GM20000 (cell line): ENCODE measurements around the gene SLC38A10.

Experiments
- DNase-seq: peaks from one replicate; pipeline ENCODE4 v3.0.0; 2012; ENCODE audit warnings: low spot score
- TF ChIP-seq, protein P1 (sequence below): IDR thresholded peaks from 2 replicates; pipeline ENCODE4 v1.5.1; 2012; ENCODE audit warnings: mild to moderate bottlenecking, control low read depth; ENCODE audit errors: extremely low read depth, missing control alignments

The SLC38A10 gene

DNA sequence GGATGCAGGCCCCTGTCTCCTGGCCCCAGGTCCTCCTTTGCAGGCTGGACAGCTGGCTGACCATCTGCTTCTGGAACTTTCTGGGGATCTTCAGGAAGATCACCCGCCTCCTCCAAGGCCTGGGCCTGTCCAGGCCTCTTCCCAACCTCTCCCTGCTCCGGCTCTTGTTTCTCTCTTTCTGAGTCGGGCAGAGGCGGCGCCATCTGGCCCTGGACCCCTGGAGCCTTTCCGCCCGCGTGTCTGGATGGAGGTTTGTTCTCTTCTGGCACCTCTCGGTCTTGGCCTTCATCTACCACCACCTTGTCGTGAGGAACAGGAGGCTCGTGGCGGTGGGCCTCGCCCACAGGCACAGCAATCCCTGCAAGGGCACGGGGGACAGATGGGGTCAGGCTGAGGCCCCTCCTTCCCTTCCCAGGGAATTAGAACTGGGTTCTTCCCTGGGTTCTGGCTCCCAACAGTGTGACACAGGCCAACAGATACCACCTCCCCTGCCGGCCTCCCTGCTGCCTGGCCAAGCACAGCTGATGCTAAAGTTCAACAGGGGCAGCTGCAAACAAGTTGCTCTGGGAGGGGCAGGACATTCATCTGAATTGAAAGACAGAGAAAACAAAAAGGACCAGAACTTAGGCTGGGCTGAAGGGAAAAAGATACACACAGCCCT lies 42.7 kb downstream of the SLC38A10 start:
- TF ChIP-seq, protein P1, sequence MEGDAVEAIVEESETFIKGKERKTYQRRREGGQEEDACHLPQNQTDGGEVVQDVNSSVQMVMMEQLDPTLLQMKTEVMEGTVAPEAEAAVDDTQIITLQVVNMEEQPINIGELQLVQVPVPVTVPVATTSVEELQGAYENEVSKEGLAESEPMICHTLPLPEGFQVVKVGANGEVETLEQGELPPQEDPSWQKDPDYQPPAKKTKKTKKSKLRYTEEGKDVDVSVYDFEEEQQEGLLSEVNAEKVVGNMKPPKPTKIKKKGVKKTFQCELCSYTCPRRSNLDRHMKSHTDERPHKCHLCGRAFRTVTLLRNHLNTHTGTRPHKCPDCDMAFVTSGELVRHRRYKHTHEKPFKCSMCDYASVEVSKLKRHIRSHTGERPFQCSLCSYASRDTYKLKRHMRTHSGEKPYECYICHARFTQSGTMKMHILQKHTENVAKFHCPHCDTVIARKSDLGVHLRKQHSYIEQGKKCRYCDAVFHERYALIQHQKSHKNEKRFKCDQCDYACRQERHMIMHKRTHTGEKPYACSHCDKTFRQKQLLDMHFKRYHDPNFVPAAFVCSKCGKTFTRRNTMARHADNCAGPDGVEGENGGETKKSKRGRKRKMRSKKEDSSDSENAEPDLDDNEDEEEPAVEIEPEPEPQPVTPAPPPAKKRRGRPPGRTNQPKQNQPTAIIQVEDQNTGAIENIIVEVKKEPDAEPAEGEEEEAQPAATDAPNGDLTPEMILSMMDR, result no peak
- no peak for DNase-seq

DNA sequence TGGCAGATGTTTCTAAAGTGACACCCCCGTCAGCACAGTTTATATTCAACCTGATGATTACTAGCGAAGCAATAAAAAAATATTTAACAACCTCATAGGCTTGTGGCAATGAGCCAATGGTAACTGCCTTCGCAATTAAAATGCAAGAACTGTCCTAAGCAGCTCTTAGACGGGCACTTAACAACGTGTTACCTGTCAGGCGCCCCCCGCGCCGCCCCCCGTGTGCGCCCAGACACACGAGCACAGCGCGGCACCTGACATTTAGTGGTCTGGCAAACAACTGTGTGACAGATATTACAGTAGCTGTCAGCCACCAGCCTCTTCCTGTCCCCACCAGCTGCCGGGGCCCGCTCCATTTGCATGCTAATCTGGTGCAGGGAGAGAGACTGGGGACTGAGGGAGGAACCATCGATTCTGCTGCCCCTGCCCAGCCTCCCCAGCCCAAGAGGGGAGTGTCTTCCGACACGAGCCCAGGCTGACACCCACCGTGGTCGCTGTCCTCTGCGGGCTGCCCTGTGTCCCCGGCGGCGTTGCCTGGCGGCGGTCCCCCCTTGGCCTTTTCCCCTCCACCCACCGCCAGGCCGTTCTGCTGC lies 43.3 kb downstream of the SLC38A10 start:
- TF ChIP-seq, protein P1, result no peak
- DNase-seq, result no peak

DNA sequence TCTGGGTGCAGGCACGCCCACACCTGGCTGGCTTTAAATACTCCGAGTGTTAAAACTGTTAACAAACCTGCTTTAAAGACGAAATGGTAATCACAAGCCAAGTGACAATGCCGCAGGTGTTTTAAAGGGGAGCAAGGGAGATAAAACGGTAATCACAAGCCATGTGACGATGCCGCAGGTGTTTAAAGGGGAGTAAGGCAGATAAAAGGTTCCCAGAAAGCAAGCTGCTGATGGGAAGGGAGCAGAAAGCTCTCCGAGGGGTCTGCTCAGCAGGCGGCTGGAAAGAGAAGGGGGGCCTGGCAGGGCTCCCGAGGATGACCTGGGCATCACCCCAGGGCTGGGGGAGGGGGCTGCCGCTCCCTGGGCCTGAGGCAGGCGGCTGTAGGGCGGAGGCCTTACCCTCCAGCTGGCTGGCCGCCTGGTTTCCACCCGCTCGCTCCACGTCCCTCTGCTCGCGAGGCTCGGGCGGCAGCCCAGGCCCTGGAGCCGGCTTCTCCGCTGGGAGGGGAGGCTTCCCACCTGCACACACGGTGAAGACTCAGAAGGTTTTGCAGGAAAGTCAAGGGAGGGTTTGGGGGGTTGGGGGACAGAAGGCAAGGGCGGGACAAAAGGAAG lies 43.9 kb downstream of the SLC38A10 start:
- TF ChIP-seq, protein P1, result no peak
- no peak for DNase-seq

DNA sequence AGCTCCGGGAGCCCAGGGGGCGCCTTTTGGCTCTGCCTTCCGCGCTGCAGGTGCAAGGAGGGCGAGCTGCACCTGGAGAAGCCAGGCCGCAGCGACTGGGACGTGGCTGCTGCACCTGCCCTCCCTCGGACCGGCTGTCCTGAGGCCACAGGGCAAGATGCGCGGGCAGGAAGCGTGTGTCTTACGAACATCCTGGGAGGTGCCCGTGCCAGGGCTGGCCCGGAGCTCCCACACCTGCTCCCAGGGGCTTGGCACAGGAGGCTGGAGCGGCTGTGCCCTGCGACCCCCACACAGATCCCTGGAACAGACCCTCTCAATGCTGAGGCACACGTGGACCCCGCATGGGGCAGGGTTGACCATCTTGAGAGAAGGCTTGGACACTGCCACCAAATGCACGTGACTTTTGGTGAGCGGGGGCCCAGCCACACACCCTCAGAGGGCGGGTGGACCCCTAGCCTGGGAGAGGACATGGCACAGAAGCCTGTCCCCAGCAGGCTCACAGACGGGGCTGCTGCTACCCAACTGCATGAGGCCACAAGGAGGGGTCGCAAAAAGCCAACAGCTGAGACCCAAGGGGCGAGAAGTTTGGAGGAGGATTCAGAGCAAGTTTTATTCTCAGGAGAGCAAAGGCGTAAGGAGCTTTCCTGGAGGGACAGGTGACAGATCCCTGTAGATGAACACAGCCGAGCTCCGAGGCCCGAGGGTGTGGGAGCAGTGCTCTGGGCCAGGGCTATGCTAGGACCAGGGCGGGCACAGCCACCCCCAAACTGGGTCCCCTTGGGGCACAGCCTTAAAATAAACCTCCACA lies 44.6 kb downstream of the SLC38A10 start:
- TF ChIP-seq, protein P1, result no peak
- DNase-seq, result no peak

DNA sequence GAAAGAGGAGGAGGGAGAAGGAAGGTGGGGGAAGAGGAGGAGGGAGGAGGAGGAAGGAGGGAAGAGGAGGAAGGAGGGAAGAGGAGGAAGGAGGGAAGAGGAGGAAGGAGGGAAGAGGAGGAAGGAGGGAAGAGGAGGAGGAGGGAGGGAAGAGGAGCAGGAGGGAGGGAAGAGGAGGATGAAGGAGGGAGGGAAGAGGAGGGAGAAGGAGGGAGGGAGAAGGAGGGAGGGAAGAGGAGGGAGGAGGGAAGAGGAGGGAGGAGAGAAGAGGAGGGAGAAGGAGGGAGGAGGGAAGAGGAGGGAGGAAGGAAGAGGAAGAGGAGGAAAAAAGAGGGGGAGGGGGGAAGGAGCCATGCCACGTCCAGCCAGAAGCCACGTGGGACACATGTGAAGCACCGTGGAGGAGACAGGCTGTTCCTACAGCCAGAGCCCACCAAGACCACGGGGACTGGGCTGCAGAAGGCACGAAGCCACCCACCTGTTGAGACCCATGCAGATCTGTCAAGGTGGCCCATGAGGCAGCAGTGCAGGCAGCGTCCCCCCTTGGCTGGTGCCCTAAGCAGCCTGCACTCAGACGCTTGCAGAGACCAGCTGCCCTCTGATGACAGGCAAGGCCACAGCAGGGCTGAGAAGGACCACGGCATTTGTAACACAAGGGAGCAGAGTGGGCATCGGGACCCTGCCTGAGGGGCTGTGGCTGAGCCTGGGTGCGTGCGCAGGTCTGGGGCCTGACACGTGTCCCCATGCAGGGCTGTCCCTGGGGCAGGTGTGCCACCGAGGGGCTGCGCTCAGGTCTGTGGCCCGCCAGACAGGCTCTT lies 45.7 kb downstream of the SLC38A10 start:
- TF ChIP-seq, protein P1, result no peak
- DNase-seq, result no peak

DNA sequence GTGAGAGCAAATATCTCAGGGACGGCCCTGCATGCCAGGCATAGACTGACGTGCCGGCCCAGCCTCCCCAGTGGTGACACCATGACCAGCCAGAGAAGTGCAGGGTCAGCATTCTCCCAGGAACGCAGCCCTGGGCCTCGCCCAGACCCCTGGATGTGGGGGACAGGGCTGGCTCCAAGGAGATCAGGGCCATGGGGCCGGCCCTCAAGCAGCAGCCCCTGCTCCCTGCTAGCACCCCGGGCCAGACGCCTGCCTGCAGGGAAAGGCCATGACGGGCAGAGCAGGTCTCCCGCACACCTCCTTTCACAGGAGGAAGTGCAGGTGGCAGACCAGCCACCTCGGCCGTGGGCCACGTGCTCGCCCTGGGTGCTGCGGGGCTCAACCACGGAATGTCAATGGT lies 46.5 kb downstream of the SLC38A10 start:
- TF ChIP-seq, protein P1, result no peak
- no peak for DNase-seq
